Raji (cell line): ENCODE results near the gene ENAH.

ENCODE experiments used
- POLR2A ChIP-seq: IDR thresholded peaks from 2 replicates; pipeline ENCODE4 v1.6.1; 2011; ENCODE audit warnings: low read depth, low read length, control low read depth; ENCODE audit not compliant: insufficient read depth

The ENAH gene

GRCh38 chr1:225629483-225629882, 23.4 kb downstream of the ENAH start:
- no peak for TF ChIP-seq POLR2A

- TF ChIP-seq POLR2A = no peak
These were observed 25.5 kb downstream of the ENAH start for GRCh38 chr1:225627304-225627947.

GRCh38 chr1:225626698-225627097, 26.2 kb downstream of the ENAH start:
- TF ChIP-seq POLR2A = no peak

- TF ChIP-seq POLR2A = no peak
These were observed 35.0 kb downstream of the ENAH start for GRCh38 chr1:225617956-225618355.

GRCh38 chr1:225617479-225617878, 35.4 kb downstream of the ENAH start:
- TF ChIP-seq POLR2A = no peak

GRCh38 chr1:225613006-225613405, 39.9 kb downstream of the ENAH start:
- TF ChIP-seq POLR2A = no peak

- TF ChIP-seq POLR2A = no peak
These were observed 40.6 kb downstream of the ENAH start for GRCh38 chr1:225612287-225612686.

GRCh38 chr1:225611537-225612223, 41.2 kb downstream of the ENAH start:
- TF ChIP-seq POLR2A = no peak

- no peak for TF ChIP-seq POLR2A
These were observed 42.4 kb downstream of the ENAH start for GRCh38 chr1:225610539-225610938.

GRCh38 chr1:225608014-225608796, 44.7 kb downstream of the ENAH start:
- no peak for TF ChIP-seq POLR2A

- TF ChIP-seq POLR2A = no peak
These were observed 45.6 kb downstream of the ENAH start for GRCh38 chr1:225607355-225607754.

- TF ChIP-seq POLR2A = no peak
These were observed 49.2 kb downstream of the ENAH start for GRCh38 chr1:225603538-225604354.

GRCh38 chr1:225602590-225603206, 50.2 kb downstream of the ENAH start:
- TF ChIP-seq POLR2A = no peak

- no peak for TF ChIP-seq POLR2A
These were observed 50.9 kb downstream of the ENAH start for GRCh38 chr1:225601902-225602589.
